NCI-H446 treated with DMSO at 0.1 percent for 48 hours (cell line): ENCODE measurements around the gene SLC32A1.

Experiments used
- DNase-seq: peaks from one replicate; lab custom pipeline; 2025; lab: John Stamatoyannopoulos, UW

The SLC32A1 gene

DNA sequence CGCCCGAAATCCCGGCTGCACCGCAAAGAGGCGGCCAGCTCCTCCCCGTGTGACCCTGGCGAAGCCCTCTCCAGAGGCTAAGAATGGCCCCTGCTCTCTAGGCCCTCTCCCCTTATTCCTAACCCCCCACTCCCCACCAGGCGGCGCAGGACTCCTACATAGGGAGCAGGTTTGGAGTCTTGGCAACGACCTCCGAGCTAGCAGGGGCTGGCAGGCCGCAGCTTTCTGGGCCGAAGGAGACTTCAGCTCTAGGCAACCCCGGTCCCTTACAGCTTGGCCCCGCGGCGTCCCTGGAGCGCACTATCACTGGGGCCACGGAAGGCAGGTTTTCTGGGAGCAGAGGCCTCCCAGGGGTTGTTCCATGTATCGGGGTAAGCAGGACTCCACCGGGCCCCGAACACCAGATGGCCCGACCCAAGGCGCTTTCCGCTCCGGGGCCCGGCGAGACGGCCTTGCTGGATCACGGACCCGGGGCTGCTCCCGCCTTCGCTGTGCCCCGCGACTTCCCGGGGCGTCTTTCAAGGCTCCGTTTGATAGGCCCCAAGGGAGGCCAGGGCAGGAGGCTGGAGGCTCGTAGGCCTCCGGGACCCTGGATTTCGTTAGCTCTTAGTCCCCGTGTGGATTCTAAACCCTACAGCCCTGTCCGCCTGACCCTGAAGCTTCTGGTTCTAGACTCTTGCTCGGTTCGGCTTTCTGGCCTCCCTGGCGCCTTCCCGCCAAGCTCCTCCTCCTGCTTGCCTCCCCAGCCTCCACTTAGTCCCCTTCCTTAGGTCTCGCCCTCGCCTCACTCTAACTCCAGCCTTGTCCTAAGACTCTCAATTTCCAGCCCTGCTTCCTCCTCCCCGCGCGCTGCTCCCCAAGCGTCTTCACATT, 1.9 kb downstream of the SLC32A1 start:
- peak; percentile 30 for DNase-seq

DNA sequence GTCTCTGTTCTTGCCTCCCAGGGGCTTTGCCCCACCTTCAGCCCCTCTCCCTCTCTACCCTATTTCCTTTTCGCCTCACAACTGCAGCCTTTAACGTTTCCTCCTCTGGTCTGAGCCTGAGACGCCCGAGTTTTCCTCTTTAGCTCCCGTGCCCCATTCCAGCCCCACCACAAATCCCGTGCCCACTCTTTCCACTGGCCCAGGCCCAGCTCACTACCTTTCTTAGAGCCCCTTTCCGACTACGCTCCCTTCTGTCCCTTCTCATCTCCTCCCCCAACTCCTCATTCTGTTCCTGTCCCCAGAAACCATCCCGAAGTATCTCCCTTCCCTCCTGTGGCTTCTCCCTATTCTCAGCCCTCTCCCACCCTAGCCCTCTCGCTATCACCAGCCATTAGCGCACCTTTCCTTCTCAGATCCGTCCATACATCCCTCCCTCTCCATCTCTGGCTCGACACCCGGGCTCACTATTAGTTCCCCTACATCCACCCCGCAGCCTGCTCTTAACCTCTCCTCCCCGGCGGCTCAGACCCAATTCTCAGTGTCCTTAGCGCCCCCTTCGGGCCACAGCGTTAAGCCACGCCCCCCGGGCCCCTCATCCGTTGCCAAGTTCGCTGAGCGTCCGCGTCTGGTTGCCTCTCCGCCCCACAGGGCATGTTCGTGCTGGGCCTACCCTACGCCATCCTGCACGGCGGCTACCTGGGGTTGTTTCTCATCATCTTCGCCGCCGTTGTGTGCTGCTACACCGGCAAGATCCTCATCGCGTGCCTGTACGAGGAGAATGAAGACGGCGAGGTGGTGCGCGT, 2.7 kb downstream of the SLC32A1 start:
- no peak for DNase-seq

DNA sequence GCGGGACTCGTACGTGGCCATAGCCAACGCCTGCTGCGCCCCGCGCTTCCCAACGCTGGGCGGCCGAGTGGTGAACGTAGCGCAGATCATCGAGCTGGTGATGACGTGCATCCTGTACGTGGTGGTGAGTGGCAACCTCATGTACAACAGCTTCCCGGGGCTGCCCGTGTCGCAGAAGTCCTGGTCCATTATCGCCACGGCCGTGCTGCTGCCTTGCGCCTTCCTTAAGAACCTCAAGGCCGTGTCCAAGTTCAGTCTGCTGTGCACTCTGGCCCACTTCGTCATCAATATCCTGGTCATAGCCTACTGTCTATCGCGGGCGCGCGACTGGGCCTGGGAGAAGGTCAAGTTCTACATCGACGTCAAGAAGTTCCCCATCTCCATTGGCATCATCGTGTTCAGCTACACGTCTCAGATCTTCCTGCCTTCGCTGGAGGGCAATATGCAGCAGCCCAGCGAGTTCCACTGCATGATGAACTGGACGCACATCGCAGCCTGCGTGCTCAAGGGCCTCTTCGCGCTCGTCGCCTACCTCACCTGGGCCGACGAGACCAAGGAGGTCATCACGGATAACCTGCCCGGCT, 3.4 kb downstream of the SLC32A1 start:
- DNase-seq = no peak

DNA sequence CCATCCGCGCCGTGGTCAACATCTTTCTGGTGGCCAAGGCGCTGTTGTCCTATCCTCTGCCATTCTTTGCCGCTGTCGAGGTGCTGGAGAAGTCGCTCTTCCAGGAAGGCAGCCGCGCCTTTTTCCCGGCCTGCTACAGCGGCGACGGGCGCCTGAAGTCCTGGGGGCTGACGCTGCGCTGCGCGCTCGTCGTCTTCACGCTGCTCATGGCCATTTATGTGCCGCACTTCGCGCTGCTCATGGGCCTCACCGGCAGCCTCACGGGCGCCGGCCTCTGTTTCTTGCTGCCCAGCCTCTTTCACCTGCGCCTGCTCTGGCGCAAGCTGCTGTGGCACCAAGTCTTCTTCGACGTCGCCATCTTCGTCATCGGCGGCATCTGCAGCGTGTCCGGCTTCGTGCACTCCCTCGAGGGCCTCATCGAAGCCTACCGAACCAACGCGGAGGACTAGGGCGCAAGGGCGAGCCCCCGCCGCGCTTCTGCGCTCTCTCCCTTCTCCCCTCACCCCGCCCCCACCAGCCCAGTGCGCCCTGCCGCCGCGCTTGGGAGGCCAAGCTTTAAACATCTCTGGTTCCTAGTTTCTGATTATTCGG, 4.0 kb downstream of the SLC32A1 start:
- no peak for DNase-seq

DNA sequence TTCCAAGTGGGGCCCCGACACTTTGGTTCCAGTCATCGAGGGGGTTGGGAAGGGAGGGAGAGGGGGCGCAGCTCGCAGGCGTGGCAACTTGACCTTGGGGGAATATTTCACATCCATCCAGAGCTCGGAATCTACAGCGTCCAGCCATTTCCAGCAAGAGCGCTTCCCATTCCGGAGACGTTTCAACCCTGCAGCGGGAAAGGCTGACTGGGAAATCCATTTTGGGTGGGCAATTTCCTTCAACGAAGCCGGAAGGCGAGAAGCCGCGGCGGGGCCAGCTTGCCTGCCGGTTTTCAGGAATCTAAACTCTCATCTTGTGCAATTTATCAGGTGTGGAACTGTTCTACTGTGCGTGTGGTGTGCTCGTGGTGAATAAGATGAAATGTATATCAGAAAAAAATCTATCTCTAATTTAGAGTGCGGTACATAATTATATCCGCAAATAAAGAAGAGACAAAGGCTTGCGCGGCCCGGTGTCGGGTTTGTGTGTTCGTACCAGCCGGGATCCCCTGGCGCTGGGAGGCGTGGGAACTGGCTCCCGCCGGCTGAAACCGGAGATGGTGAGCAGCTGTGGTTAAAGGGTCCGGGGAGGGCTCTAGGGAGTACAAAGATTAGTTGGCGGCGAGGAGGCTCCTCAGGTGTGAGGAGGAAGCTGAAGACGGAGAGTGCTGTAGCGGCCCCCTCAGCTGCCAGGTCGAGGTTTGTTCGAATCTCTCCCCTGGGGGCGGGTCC, 4.8 kb downstream of the SLC32A1 start:
- DNase-seq = no peak

DNA sequence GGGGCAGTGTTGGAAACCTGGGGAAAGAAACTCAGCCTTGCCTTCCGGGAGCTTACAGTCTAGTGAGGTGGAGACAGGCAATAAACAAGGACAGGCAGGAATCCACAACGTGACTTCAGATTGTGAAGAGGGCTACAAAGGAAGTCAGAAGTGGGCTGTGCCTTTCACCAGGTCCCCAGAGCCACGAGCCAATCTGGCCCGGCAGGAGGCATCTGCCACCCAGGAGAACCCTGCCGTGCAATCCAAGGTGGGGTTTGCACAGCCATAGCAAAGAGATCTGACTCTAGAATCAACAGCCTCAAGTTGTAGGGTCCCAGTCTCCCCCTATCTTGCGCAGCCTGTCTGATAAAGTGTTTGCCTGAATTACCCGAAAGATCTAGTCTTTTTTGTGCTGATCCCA, 5.5 kb downstream of the SLC32A1 start:
- DNase-seq = no peak

DNA sequence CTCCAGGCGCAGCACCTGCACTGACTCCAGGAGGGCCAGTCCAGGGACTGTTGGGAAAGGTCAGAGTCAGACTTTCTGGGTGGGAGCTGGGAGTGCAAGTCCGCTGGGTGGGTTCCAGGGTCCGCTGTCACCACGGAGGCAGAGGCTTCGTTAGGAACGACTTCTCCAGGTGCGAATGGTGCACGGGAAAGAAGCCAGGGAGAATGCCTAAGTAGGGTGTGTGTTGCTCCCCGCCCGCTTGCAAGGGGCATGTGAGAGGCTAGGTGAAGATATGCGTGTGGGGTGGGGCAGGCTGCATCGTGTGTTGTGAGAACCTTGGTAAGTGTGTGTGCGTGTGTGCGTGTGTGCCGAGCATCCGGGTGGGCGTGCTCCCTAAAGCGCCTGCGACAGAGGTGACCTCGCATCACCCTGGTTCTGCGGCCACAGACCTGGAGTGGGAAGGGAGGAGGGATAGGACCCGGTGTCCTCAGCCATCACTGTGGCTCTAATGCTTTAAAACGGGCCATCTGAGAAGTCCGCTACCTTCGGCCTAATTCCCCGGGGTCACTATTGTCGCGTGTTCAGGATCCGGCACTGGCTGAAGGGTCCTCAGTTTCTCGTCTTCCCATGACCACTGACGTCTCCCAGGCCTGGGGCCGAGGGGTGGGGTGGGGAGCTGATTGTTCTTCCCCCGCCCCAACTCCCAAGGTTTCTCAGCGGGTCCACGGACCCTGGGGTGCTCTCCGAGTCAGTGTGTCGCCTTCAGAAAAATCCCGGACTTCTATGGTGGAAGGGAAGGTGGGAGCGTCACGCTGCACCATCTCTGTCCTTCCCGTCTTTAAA, 6.1 kb downstream of the SLC32A1 start:
- DNase-seq = no peak

DNA sequence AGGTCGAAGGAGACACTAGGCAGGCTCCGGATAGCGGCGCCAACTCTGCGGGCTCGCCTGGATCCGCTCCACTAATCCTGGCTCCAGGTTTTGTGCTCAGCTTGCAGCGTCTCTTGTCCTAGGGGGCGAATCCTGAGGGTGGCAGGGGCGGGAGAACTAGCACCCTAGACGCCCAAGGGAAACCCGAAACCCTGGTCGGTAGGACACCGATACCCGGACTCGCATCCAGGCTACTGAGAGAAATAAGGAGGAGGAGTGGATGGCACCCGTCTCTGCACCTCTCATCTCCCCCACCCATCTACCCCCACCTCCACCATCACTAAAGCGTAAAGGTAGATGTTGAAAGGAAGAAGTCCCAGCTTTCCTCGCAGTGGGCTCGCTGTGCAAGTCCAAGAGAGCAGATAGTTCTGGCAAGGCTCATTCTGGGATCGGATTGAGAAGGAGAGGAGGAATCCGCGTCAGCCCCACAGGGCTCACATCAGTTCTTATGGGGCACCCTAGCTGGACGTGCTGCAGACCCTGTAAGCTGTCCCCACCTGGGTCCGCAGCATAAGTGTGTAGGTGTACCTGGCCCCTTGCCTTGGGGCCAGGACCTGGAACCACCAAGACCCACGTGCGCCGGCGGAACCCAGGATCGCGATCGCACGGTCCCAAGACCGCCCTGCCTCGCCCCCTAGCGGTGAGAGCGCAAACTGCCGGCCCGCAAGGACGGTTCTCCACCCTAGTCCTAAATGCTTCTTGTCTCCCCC, 6.9 kb downstream of the SLC32A1 start:
- peak; percentile 51 for DNase-seq

DNA sequence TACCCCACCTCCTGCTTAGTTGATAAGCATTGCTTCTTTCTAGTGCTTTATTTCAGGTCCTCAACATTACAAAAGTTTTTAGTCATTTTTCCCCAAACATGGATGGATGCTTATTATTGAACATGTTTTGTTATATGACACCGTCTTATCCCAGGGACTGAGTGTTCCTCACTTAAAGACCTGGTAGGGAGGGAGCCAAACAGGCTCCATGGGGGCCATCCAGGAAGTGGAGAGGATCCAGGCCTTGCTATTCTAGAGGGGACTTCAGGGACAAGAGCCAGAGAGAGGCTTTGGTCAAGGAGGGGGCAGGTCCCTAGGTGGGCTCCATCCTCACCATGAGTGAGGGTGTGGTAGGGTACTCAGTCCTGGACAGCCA, 7.4 kb downstream of the SLC32A1 start:
- no peak for DNase-seq

DNA sequence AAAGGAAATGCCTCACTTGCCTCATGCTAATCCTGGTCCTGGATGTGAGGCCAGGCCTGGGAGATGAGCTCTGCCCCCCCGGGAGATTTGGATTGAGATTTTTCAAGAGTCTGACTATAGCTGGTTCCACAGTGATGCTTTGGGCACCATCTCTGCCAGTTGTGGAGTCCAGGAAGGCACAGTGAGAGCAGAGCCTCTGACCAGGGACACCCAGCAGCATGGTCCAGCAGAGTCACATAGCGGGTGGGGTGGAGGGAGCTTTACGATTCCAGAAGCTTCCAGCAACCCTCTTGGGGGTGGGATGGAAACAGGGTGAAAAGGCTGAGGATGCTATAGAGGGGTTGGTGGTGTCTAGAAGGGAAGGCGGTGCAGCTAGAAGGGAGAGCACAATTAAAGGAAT, 8.7 kb downstream of the SLC32A1 start:
- DNase-seq = no peak

DNA sequence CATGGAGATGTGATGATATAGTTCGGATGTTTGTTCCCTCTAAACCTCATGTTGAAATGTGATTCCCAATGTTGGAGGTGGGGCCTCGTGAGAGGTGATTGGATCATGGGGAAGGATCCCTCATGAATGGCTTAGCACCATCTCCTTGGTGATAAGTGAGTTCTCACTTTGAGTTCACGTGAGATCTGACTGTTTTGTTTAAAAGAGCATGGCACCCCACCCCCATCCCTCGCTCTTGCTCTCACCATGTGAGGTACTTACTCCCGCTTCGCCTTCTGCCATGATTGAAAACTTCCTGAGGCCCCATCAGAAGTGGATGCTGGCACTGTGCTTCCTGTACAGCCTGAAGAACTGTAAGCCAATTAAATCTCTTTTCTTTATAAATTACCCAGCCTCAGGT, 10.9 kb downstream of the SLC32A1 start:
- no peak for DNase-seq

DNA sequence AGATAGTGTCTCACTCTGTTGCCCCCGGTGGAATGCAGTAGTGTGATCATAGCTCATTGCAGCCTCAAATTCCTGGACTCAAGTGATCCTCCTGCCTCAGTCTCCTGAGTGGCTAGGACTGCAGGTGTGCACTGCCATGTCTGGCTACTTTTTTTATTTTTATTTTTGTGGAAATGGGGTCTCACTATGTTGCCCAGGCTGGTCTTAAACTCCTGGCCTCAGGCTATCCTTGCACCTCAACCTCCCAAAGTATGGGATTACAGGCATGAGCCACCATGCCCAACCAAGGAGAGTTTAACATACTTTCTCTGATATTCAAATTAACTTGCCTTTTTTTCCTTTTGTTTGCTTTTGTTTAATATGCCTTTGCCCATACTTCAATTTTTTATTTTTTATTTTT, 13.6 kb downstream of the SLC32A1 start:
- DNase-seq = no peak

DNA sequence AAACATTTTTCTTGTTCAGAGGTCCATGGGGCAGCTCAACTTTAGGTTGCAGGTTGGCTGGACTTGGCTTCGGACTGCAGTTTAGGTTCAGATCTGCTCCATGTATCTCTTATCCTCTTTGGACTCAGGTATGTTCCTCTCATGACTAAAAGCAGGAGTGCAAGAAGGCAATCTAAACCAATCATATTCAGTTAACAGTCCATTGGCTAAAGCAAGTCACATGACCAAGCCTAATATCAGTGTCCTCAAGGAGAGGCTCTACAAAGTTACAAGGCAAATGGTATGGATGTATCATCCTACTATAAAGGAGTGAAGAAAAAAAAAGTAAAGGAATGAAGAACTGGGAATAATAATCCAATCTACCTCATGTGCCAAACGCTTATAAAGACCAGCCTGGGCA, 21.5 kb downstream of the SLC32A1 start:
- DNase-seq = no peak

DNA sequence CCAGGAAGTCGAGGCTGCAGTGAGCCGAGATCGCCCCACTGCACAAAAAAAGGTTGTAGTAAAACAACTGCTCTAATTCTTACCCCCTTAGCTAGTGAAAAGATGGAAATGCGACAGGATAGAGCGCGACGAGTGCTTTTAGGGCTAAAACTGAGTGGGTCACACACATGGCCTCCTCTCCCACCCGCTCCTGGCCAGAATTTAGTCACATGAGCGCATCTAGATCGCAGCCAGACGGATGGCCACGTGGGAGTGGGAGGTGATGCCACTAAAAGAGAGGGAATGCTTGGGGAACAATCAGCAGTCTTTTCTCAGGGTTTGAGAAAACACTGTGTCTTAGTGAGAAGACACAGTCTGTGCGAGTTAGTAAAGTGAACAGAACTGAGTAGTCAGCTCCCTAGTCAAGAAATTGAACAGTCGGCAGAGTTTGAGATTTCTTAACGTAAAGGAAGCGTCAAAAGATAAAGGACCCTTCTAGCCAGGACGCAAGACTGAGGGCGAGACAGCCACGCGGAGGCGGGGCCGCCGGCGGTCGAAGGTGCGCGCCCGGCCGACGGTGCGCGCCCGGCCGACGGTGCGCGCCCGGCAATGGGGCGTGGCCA, 23.3 kb downstream of the SLC32A1 start:
- no peak for DNase-seq

DNA sequence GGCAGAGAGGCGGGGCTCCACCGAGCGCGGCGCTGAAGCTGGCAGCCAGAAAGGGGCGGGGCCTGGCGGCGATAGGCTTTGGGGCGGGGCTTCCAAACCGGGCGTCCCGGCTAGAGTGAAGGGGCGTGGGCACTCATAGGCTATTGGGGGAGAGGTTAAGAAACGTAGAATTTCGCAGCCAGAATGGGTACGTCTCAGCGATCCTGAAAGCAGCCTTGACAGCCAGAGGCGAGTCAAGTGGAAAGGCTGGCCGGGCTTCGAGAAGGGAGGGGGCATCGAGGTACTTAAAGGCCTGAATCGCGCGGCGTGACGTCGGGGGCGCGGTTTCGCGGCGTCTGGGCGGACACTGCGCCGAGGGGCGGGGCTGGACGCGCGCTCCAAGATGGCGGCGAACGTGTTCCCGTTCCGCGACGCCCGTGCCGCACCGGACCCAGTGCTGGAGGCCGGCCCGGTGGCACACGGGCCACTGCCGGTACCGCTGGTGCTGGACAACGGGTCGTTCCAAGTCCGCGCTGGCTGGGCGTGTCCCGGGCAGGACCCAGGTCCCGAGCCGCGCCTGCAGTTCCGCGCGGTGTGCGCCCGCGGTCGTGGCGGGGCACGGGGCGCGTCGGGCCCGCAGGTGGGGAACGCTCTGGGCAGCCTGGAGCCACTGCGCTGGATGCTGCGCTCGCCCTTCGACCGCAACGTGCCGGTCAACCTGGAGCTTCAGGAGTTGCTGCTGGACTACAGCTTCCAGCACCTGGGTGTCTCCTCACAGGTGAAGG, 24.0 kb downstream of the SLC32A1 start, which contains the start of gene ACTR5:
ACTR5 (plus strand) TSS at position 364 of the 764 bp plus-strand sequence; CDS start at position 383, 19 bp downstream.
- peak; percentile 76 for DNase-seq

DNA sequence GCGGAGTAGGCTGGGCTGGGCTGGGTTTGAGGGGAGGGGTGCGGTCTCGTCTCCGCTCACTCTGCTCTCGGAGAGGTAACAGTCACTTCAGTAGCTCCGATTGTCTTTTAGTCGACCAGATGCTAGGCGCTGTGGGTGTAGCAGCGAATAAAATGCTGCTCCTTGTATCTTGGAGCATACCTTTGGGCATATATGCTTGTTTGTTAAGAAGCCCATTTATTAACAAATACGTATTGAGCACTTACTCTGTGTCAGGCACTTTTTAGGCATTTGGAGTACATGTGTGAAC, 24.5 kb downstream of the SLC32A1 start:
- DNase-seq = no peak

DNA sequence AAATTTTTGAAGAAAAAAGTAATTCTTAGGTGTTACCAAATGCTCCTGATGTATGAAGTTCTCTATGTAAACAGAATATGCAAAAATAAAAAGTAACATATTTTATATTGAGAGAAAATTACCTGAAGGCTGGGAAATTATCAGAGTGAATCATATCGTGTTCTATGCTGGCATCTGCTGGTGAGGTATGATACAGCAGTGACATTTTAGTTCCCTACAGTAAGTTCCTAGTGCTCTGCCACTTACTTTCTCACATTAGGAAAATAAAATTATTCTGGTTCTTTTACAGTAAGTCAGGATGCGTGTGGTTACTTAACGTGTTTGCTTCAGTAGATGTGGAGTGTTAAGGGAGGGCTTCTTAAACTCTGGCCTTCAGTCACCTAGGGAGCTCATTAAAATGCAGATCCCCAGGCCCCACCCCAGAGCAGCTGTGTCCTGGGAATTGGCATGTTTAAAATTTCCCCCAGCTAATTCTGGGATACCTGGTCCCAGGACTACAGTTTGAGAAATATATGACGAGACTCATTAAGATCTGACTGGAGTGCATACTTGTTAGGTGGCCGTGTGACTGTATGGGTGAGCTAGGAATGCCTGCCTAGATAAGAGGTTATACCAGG, 27.2 kb downstream of the SLC32A1 start:
- DNase-seq = peak; percentile 25

DNA sequence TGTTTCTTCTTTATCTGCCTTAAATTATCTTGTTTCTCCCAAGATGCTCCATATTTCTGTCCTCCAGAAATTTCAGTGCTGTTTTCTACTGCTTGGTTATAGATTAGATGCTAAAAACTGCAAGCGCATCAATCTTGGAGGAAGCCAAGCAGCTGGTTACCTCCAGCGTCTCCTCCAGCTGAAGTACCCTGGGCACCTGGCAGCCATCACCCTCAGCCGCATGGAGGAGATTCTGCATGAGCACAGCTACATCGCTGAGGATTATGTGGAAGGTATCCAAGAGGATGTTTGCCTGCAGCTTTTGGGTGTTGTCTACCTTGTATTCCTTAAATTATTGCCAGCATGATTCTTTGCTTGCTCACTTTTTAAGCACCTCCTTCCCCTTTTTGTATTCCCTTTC, 27.7 kb downstream of the SLC32A1 start:
- no peak for DNase-seq

DNA sequence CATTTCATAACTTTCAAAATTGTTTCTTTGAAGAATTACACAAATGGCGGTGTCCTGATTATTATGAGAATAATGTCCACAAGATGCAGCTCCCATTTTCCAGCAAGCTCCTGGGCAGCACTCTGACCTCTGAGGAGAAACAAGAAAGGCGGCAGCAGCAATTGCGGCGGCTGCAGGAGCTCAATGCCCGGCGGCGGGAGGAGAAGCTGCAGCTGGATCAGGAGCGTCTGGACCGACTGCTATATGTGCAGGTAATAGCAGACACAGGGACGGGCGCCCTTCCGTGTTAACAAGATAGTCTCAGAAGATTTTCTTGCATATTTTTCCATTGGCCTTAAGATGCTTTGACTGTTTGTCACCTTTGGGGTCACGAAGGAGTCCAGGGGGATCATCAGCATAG, 30.6 kb downstream of the SLC32A1 start:
- DNase-seq = no peak
